ENCODE data around the gene DOCK1. TPM values are rescaled to one million over a fixed set of nuclear protein-coding genes. Genes with fewer than 3 reads are reported as not detected.

Gene DOCK1
- total RNA-seq, 2 donors from 2014 or later, result 46.4 to 49.0 TPM

GRCh38 chr10:127210936-127211466 is 305.8 kb downstream of the DOCK1 start:
- TF ChIP-seq, protein P1, sequence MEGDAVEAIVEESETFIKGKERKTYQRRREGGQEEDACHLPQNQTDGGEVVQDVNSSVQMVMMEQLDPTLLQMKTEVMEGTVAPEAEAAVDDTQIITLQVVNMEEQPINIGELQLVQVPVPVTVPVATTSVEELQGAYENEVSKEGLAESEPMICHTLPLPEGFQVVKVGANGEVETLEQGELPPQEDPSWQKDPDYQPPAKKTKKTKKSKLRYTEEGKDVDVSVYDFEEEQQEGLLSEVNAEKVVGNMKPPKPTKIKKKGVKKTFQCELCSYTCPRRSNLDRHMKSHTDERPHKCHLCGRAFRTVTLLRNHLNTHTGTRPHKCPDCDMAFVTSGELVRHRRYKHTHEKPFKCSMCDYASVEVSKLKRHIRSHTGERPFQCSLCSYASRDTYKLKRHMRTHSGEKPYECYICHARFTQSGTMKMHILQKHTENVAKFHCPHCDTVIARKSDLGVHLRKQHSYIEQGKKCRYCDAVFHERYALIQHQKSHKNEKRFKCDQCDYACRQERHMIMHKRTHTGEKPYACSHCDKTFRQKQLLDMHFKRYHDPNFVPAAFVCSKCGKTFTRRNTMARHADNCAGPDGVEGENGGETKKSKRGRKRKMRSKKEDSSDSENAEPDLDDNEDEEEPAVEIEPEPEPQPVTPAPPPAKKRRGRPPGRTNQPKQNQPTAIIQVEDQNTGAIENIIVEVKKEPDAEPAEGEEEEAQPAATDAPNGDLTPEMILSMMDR (IDR thresholded peaks at IDR 0.05), result no peak
- Histone ChIP-seq H3K4me1 (no peaks in the 10 kb centered on the region), H3K27ac (no peak overlapping the region), H3K36me3 (no peaks in the 10 kb centered on the region), H3K4me3 (no peak overlapping the region), H3K27me3 (no peaks in the 10 kb centered on the region), H3K9ac (ENCODE audit: low read depth in 2 of 2, low read length in 2 of 2) (no peak overlapping the region), H3K9me3 (no peaks in the 10 kb centered on the region)
- intact Hi-C loops (cut with DNase I), result no loop called here
- DNase-seq, result no peak

GRCh38 chr10:127215866-127216265 is 310.6 kb downstream of the DOCK1 start:
- DNase-seq, result no peak
- intact Hi-C loops (cut with DNase I), result no loop called here
- TF ChIP-seq, protein P1 (IDR thresholded peaks at IDR 0.05), result no peak

DNA sequence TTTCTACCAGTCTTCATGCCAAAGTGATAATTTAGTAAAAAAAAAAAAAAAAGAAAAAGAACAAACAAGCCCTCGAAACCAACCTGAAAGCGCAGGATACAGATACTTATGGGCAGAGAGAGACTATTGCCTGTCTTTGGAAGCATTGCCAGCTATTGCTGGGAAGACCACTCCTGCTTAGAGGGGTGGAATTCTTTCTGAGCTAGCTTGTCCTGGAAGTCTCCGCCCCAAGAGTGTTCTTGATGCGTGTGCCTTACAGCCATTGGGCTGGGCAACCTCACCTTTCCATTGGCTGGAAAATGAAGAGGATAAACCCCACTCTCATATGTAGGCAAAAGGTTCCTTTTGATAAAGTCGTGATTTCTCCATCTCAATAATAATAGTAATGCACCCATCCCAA is 311.0 kb downstream of the DOCK1 start:
- no peaks in the 10 kb centered on the region for H3K27me3 ChIP-seq
- H3K4me3 ChIP-seq, result no peak overlapping the region
- intact Hi-C loops (cut with DNase I), result no loop called here
- H3K9me3 ChIP-seq, result no peaks in the 10 kb centered on the region
- H3K9ac ChIP-seq (ENCODE audit: low read depth in 2 of 2, low read length in 2 of 2), result no peak overlapping the region
- no peaks in the 10 kb centered on the region for H3K36me3 ChIP-seq
- no peak for DNase-seq
- H3K27ac ChIP-seq, result no peak overlapping the region
- TF ChIP-seq, protein P1 (IDR thresholded peaks at IDR 0.05), result no peak
- H3K4me1 ChIP-seq, result no peaks in the 10 kb centered on the region

More at GRCh38 chr10:127215866-127216265, 310.6 kb downstream of the DOCK1 start:
- H3K4me3 ChIP-seq, result no peak overlapping the region
- H3K9ac ChIP-seq (ENCODE audit: low read depth in 2 of 2, low read length in 2 of 2), result no peak overlapping the region
- H3K36me3 ChIP-seq, result no peaks in the 10 kb centered on the region
- H3K9me3 ChIP-seq, result no peaks in the 10 kb centered on the region
- no peak overlapping the region for H3K27ac ChIP-seq
- H3K4me1 ChIP-seq, result no peaks in the 10 kb centered on the region
- no peaks in the 10 kb centered on the region for H3K27me3 ChIP-seq

DNA sequence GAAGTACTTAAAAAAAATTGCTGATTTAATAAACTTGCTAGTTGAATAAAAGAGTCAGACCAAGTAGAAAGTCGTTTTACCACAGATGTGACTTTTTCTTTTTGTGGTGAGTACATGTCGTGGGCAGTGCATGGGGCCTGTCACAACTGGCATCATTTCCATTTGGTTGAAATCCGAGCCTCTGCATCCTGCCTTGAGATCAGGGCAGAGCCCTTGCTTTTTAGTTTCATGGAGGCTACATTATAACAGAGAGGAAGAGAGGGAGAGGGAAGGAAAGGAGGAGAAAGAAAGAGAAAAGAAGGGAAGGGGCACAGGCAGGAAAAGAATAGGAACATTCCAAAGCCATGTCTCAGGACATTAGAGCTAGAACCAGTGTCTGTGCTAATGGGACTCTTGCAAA is 311.6 kb downstream of the DOCK1 start:
- intact Hi-C loops (cut with DNase I), result no loop called here
- no peak overlapping the region for H3K27ac ChIP-seq
- H3K9ac ChIP-seq (ENCODE audit: low read depth in 2 of 2, low read length in 2 of 2), result no peak overlapping the region
- H3K4me1 ChIP-seq, result no peaks in the 10 kb centered on the region
- TF ChIP-seq, protein P1 (IDR thresholded peaks at IDR 0.05), result no peak
- H3K27me3 ChIP-seq, result no peaks in the 10 kb centered on the region
- DNase-seq, result no peak
- no peak overlapping the region for H3K4me3 ChIP-seq
- no peaks in the 10 kb centered on the region for H3K9me3 ChIP-seq
- no peaks in the 10 kb centered on the region for H3K36me3 ChIP-seq

DNA sequence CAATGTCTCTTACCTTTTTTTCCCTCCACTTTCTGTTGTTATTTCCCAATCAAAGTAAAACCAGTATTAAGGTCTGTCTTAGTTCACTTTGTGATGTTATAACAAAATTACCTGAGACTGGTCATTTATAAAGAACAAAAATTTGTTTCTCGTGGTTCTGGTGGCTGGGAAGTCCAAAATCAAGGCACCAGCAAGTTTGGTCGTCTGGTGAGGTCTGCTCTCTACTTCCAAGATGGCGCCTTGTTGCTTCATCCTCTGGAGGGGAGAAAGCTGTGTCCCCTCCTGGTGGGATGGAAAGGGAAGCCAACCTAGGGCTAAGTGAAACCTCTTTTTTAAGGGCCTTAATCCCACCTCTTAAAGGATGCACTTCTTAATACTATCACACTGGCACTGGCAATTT is 313.4 kb downstream of the DOCK1 start:
- Histone ChIP-seq H3K9me3 (no peaks in the 10 kb centered on the region), H3K9ac (ENCODE audit: low read depth in 2 of 2, low read length in 2 of 2) (no peak overlapping the region), H3K36me3 (no peaks in the 10 kb centered on the region), H3K4me3 (no peak overlapping the region), H3K27me3 (no peaks in the 10 kb centered on the region), H3K27ac (no peak overlapping the region), H3K4me1 (no peaks in the 10 kb centered on the region)
- intact Hi-C loops (cut with DNase I), result no loop called here
- DNase-seq, result no peak
- TF ChIP-seq, protein P1 (IDR thresholded peaks at IDR 0.05), result no peak

Data from colonic mucosa (tissue), 4 donors.